ENCODE data around the gene OR2L3.
"Not testable (repeated sequence)": the region's sequence is repeated elsewhere in the genome, so short reads cannot be mapped to it uniquely, and the experiment has no call there.

Gene OR2L3

GRCh38 chr1:248046536-248046935 lies at the start of gene OR2L3:
Gene OR2L3 (plus strand): TSS chr1:248046836. CDS start chr1:248060682, 13,846 bp downstream.
- DNase-seq: no peak

GRCh38 chr1:247998811-247999210 lies 47.8 kb upstream of the OR2L3 start:
- no peak for DNase-seq

GRCh38 chr1:248000169-248000568 lies 46.5 kb upstream of the OR2L3 start:
- no peak for DNase-seq

GRCh38 chr1:248007778-248008177 lies 38.9 kb upstream of the OR2L3 start:
- no peak for DNase-seq

DNA sequence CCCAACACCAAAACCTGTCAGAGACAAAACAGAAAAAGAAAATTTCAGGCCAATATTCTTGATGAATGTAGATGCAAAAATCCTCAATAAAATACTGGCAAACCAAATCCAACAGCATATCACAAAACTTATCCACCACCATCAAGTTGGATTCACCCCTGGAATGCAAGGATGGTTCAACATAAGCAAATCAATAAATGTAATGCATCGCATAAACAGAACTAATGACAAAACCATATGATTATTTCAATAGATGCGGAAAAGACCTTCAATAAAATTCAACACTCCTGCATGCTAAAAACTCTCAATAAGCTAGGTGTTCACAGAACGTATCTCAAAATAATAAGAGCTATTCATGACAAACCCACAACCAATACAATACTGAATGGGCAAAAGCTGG lies 37.0 kb upstream of the OR2L3 start:
- DNase-seq: no peak

DNA sequence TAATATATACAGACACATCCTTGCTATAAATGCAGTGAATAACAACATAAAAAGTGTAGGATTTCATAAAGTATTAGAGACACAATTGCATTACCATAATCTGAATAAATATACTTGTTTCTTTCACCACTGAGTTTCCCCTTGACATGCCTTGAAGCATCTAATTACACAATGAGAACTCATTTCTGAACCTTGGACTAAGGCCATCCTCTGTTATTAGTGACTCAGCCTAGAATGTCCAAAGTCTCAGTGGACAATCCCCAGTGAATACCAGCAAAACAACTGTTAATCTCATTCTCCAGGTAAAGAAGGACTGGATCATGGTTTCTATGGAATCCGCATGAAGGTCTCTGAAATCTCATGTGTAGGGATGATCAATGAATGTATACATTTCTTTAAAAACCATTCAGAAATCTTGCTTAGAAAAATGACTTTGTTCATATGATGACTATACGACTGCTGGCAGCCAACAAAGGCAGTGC lies 33.4 kb upstream of the OR2L3 start, which contains the start of gene OR2L5:
Gene OR2L5, plus strand, starts transcription at position 432 of the 482 bp plus-strand sequence. CDS start 8,288 bp downstream, outside the sequence.
- no peak for DNase-seq

GRCh38 chr1:248015803-248016202 lies 30.8 kb upstream of the OR2L3 start:
- no peak for DNase-seq

- no peak for DNase-seq
Measured at GRCh38 chr1:248029770-248030169, 16.9 kb upstream of the OR2L3 start, which contains the start of gene OR2L2. Gene OR2L2 (plus strand): TSS chr1:248030070. CDS start chr1:248038268, 8,198 bp downstream.

- no peak for DNase-seq
Measured at GRCh38 chr1:248045209-248045608, 1.4 kb upstream of the OR2L3 start.

GRCh38 chr1:248047008-248047407 lies 372 bp downstream of the OR2L3 start:
- no peak for DNase-seq

GRCh38 chr1:248054671-248055070 lies 8.0 kb downstream of the OR2L3 start:
- no peak for DNase-seq

GRCh38 chr1:248055261-248055660 lies 8.6 kb downstream of the OR2L3 start:
- no peak for DNase-seq

DNA sequence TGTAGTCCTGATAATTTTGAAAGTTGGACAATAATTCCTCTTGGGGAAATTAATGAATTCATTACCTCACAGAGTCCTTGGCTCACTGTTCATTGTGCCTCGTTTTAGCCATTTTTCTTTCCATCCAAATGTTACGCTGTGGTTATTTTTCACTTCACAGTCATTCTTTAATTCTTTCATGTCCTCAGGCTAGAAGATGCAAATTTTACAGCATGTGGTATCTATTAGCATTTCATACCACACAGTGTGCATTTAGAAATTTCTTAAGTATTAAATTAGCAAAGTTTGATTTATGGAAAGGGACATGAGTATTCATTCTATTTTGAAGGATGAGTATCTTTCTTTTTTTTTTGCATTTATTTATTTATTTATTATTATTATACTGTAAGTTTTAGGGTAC lies 18.4 kb downstream of the OR2L3 start:
- no peak for DNase-seq

GRCh38 chr1:248065604-248066003 lies 19.0 kb downstream of the OR2L3 start:
- no peak for DNase-seq

GRCh38 chr1:248083864-248084263 lies 37.2 kb downstream of the OR2L3 start:
- not testable (repeated sequence) for DNase-seq

GRCh38 chr1:248094884-248095283 lies 48.2 kb downstream of the OR2L3 start, which contains the start of gene OR2L13:
Gene OR2L13 (plus strand): TSS chr1:248095184. CDS start chr1:248099376, 4,192 bp downstream.
- DNase-seq: no peak

GRCh38 chr1:248098529-248098928 lies 51.9 kb downstream of the OR2L3 start:
- no peak for DNase-seq

DNA sequence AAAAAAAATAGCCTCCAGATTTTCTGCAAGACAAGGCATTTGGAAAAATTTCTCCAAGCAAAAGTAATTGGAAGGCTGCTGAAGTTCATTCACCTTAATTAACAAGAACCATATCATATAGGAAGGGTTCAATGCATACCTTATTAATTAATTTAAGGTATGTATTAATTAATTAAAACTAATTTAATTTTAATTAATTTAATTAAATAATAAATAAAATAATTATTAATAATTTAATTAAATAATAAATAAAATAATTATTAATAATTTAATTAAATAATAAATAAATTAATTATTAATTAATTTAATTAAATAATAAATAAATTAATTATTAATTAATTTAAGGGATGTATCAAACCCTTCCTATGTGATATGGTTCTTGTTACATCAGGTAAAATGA lies 56.2 kb downstream of the OR2L3 start:
- no peak for DNase-seq

GRCh38 chr1:248111157-248111556 lies 64.5 kb downstream of the OR2L3 start:
- DNase-seq: no peak
